NCI-H2196 treated with DMSO at 0.1 percent for 48 hours (cell line): Measurements from ENCODE around the gene MPO.
A peak's percentile ranks its signal among the peaks of the same experiment; 100 is the strongest.

Source experiments
- DNase-seq: peaks from one replicate; lab custom pipeline; 2025; ENCODE audit not compliant: unreplicated experiment; lab: John Stamatoyannopoulos, UW

The MPO gene

DNA sequence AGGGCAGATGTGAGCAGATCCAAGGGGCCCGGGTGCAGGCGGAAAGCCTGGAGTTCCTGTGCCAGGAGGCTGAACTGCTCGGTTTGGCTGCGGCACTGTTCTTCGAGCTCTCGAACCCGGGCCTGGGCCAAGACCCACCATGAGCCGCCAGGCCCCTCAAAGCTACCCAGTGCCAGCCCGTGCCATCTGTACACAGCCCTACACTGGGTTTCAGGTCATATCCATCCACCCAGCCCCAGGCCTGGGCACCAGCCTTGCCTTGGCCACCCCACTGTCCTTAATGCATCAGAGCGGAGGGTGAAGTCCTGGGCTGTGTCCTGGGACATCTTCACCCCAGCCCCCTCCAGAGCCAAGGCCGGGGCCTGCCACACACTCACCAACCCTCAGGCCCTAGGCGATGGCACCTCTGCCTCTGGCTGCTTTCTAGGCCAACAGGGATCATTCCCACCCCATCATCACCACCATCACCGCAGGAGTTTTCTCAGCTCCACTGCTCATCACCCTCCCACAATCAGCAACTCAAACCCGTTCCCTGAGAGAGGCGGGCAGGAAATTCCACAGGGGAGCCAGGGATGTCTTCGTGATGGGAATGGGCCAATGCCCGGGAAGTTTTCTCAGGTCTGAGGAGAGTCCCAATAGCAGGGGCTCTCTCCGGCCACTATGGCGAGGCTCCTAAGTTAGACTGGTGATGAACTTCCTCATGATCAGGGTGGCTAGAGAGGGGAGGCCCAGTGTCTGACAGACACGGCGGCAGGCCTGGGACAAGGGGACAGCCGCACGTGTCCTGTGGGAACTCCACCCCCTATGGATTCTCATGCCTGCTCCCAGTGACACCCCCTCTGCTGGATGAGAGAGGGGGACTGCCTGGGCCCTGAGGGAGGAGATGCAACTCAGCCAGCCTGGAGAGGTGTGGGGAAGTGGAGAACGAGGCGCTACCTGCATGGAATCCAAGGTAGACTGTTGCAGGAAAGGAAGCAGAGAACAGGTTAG lies 38.7 kb upstream of the MPO start:
- no peak for DNase-seq

DNA sequence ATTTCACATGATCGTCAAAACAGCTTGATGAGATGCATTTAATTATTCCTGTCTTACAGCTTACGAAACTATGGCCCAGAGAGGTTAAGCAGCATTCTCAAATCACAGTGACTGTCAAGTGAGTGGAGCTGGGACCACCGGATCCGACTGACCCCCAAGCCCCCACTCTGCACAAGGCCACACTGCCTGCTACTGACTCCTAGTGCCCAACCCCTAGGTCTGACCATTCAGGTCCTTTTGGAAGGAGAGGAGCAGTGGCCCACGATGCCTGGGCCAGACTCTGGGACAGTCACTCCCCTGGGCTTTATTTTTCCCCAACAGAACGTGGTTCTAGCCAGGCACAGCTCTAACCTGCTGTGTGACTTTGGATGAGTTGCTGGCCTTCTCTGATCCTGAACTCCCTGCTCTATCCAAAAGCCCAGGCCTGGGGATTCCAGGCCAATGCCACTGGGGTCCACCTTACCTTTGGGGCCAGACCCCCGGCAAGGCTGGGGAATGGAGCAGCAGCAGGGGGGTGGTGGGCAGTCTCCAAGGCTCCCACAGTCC lies 38.0 kb upstream of the MPO start:
- no peak for DNase-seq

DNA sequence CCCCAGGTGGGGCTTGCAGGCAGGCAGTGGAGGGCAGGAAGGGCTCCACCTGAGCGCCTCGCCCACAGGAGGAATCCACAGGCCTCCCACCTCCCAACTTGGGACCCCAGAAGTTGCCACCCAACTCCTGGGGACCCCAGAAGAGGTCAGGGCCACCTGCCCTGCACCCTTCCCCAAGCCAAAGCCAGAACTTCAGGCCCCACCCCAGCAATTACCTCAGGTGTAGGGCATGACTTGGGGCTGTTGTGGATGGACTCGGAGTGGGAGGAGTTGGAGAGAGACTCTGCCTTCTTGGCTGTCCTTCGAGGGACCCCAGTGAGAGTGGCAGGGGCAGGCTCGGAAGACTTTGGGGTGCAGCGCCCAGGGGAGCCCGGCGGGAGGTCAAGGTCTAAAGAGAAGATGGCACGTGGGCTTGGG lies 37.3 kb upstream of the MPO start:
- DNase-seq: no peak

DNA sequence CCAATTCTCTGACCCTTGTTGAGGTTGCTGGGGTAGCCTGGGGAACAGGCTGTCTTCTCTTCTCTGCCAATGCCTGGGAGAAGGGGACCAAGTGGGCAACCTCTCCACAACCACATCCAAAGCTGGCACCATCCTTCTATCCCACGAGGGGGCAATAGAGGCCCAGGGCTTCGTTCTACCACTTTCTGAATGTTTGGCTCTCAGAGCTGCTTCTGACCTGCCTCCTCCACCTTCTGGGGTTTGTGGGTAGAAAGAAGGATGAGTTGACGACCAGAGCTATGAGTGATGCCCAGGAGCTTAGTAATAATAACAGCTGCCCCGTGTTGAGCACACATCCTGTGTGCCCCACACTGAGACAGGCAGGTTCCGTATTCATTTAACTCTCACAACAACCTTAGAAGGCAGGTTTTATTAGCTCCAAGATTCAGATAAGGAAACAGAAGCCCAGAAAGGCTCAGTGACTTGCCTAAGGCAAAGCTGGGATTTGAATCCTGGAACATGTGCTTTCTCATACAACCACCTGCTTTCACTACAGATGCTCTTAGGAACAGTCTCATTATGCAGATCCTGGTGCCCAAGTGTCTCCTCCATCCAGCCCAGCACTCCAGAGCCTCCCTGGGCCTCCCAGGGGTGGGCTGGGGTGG lies 36.8 kb upstream of the MPO start:
- DNase-seq: peak; percentile 45

DNA sequence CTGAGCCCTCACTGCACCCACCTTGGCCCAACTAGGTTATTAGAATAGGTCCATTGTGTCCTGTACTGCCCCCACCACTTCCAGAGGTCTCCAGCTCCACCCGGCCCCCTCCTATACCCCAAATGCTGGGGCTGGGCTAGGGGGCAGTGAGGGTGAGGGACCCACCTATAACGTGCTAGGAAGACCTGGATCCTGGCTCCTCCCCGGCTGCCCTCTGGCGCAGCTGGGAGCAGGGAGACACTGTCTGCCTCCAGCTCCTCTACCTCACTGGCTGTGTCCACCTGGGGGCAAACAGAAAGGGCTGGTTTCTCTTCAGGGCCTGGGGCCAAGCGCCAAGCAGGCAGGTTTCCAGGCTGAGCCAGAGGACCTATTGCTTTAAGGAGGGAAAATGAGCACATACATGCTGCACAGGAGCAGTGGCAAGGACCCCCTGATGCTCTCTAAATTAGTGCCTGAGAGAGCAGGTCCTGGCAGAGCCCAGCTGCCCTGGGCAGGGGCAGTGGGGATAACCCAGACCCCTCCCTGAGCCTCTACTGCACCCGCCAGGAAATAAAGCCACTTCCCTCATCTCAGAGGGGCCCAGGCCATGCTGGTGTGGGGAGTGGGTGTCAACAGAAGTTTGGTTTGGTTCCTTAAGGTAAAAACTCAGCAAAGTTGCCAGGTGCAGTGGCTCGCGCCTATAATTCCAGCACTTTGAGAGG lies 35.7 kb upstream of the MPO start:
- DNase-seq: no peak

DNA sequence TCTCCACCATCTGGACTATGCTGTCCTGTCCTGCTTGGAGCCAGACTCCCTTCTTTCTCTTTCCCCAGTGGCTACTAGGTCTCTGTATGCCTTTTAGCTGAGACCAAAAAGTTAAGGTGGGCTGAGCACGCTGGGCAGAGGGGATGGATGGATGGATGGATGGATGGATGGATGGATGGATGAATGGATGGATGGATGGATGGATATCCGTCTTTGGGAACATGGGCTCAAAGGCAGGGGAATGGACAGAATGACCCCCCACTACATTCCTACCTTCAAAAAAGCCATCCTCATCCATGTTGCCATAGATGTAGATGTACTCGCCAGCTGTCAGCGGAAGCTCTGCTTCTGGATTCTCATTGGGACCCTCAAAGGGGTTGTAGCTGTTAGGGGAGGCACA lies 35.0 kb upstream of the MPO start:
- DNase-seq: no peak

DNA sequence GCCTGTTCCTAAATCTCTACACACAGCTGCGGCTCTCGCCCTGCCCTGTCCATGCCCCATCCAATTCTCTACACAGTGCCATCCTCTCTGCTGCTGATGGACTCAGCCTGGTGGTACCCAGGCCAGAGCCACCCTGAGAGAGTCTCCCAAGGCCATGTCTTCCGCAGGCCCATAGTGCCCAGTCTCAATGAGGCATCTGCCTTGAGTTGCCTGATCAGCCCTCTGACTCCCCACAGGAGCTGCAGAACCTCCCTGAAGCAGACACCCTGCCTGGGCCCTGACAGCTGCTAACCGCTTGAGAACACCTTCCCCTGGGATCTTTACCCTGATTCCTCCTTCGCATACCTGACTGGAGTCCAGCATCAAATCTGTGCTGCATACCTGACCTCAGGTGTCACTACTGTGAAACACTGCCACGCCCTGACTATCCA lies 34.6 kb upstream of the MPO start:
- DNase-seq: no peak

DNA sequence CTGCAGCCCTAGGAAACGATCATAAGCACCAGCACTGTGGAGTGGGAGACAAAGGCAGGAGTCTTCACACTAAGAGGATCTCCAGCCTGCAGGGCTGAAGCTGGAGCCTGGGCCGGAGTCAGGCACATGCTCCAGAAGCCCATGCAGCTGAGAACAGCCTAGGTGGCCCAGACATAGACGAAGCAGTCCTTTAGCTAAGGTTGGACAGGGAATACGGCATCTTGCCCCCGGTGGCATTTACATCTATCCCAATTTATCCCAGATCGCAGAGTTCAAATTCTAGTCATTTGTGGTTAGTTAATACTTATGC lies 33.9 kb upstream of the MPO start:
- no peak for DNase-seq

DNA sequence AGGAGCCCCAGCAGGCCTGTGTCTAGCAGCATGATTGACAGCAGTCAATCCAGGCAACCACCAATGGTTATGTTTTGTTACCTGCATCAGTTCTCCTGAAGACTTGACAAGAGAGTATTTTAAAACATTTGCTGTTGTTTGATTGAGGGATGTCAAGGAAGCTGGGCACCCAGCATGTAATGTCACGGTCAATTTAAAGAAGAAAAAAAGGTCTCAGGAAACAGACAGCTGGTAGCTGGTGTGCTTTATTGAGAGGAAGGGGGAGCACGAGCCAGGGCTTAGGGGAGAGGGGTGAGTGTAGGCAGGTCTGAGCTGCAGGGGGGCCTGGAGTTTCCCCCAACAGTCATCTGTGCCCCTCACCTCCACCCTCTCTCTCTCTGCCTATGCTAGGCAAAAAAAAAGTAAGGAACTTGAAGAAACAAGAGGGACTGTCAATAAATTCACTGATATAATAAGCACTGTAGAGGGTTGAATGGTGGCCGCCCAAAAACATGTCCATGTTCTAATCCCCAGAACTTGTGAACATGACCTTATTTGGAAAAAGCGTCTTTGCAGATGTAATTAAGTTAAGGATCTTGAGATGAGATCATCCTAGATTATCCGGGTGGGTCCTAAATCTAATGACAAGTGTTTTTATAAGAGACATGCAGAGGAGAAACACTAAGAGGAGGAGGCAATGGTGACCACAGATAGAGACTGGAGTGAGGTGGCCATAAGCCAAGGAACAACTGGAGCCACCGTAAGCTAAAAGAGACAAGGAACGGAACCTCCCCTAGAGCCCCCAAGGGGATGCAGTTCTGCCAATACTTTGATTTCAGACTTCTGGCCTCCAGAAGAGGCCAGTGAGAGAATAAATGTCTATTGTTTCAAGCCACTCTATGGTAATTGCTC lies 33.3 kb upstream of the MPO start:
- DNase-seq: no peak

DNA sequence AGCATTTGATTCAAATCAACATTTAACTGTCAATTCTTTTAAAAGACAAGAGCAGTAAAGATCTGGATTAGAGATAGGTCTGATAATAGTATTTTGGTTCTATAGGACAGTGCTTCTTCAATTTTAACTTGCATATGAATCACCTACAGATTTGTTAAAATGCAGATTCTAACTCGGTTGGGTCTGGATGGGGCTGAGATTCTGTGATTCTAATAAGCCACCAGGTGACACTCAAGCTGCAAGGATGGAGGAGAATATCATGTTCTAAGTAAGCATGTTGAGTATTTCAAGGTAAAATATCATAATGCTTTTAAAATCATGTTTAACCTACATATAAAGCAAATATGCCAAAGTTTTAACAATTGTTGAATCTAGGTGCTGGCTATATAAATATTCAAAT lies 32.1 kb upstream of the MPO start:
- no peak for DNase-seq

DNA sequence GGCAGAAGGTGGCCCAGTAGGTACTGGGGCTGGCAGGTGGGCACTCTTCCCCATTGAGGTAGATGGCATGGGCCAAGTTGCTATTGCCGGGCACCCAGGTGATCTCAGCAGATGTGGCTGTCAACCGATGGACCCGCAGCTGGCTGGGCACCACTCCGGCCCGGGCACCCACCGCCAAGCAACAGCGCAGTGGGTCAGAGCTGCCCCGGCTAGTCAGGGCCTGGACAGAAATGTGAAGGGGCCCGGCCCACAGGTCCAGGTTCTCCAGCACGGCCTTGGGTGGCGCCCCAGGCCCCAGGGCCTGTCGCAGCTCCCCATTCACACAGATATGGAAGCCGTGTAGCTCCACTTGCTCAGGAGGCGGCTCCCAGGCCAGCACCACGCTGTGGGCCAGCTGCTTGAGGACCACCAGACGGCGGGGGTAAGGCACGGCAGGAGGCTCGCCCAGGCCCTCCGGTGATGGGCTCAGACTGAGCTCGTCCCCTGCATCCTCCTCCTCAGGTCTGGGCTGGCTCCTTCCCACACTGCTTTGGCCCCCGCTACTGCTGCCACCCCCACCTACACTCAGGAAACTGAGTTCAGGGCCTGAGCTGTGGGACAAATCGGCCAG lies 31.4 kb upstream of the MPO start:
- no peak for DNase-seq

DNA sequence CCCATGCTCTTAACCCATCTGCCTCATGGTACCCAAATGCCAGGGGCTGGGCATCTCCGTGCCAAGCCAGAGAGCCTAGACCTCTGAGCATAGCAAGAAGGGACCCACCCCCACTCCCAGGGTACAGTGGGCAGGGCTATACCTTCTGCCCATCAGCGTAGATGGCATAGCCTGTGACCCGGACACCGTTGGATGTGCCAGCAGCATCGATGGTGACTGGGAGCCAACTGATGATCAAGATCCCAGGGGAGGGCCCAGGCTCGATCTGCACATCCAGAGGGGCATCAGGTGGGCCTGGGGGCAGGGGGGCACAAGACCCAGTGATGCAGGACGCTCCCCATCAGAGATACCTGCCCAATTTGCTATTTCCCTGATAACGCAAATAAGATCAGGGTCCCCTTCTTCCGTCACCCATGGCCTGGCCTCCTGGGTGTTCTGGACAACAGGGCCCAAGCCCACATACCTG lies 30.7 kb upstream of the MPO start:
- no peak for DNase-seq

DNA sequence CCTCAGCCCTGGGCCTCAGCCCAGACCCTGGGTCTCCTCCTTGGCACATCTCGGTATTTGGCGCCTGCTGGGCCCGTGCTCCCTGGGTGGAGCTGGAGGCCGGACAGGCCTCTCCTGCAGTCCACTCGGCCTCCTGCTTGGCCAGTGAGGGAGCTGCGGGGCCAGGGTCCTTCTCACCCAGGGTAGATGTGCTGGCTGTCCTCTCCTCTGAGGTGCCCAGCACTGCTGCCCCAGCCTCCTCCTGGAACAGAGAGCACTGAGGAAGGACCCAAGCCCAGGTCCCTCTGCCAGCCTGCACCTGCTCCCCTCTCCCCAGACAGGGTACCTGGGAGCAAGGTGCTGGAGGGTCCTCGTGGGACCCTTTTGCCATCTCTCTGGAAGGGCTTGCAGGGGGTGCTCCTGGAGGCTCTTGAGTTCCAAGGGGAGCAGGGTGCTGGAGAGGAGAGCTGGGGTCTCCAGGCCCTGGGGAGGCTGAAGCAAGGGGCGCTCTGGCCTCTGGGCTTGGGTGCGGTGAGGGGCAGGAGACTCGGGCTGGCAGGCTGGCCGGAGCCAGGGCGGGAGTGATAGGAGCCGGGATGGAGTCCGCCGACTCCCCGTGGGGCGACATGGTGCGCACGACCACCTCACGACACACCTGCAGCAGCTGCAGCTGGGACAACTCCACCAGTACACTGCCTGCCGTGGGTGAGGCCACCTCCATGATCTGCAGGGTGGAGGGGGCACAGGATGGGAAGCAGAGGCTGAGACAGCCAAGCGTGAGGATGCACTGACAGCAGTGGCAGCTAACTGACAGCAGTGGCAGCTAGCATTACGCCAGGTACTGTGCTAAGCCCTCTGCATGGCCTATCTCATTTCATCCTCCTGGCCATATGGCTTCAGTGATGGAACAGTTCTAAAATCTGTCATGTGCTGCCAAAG lies 30.0 kb upstream of the MPO start:
- no peak for DNase-seq

DNA sequence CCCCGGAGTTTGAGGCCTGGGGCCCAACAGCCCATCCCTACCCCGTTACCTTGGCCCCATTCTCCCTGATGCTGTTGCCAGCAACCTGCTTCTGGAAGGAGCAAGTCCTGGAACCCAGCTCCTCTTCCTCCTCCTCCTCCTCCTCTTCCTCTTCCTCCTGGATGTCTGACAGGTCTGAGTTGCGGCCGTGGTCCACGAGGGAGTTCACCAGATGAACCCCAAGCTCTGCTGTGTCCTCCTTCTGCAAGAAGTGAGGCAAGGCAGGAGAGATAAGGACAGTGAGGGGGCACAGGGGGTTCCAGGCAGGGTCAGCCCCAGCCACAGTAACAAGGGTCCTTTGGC lies 29.2 kb upstream of the MPO start:
- DNase-seq: no peak

DNA sequence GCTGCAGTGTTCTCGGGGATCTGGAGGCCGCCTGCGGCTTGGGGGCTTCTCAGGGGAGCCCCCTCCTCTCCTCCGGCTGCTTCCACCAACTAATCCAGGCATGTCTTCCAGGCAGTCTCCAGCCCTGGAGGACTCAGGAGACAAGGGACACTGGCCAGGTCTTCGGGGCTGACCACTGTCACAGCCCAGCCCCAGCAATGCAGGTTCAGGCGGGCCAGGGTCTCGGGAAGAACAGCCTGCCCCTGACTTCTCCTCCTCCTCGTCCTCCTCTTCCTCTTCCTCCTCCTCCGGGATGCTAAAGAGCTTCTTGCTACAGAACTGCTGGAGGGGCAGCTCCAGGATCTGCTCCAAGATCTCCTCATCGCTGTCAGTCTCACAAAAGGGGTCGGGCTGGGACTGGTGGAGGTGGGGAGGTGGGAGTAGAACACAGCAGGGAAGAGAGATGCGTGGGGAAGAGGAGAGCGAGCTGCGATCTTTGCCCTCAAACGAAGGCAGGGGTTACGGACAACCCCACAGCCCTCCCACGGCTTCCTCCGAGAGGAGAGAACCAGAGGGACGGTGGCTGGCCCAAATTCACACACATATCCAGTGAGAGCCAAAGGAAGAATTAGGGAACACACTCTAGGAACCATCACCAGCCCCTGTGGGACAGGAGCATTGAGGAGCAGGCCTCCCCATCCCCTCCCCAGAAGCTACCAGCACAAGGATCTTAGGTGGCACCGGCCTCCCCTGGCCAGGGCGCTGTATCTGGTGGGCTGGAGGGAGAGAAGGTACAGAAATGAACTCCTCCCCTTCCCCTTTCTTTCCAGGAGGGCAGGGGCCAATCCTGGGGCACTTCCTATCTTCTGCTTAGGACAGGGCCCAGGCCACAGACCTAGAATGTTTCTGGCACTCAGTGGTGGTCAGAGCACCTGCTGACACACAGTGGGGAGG lies 28.5 kb upstream of the MPO start:
- no peak for DNase-seq

DNA sequence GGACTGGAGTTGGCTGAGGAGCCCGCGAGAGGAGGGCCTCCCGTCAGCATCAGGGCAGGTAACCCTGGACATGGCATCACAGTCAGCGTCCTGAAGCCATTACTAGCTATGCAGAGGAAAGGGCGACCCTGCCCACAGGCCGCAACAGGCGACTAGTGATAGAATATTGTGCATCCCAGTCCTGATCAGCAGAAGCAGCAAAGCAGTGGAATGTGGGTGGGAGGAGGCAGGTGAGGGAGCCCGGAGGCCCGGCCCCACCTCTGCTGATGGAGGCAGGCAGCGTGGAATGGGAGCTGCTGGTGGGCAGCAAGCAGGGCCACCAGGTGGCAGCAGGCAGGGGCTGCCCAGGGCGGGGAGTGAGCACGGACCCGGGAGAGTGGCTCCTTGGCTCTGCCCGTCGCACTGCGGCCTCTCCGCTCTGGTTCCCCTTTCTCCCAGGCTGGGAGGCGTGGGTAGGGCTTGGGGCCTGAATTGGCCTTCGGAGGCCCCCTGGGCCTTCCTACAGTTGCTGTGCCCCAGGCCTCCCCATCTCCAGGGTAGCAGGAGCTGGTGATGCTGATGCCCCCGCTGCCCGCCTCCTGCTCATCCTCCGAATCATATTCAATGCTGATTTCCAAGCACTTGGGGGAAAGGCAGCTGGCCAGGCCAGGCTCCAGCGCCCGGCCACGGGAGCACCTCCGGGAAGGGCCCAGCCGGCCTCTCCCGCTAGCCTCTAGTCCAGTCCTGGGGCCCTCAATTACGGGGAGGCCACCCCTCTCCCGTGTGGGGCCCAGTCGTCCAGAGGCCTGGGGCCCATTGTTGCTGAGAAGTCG lies 27.6 kb upstream of the MPO start:
- no peak for DNase-seq

DNA sequence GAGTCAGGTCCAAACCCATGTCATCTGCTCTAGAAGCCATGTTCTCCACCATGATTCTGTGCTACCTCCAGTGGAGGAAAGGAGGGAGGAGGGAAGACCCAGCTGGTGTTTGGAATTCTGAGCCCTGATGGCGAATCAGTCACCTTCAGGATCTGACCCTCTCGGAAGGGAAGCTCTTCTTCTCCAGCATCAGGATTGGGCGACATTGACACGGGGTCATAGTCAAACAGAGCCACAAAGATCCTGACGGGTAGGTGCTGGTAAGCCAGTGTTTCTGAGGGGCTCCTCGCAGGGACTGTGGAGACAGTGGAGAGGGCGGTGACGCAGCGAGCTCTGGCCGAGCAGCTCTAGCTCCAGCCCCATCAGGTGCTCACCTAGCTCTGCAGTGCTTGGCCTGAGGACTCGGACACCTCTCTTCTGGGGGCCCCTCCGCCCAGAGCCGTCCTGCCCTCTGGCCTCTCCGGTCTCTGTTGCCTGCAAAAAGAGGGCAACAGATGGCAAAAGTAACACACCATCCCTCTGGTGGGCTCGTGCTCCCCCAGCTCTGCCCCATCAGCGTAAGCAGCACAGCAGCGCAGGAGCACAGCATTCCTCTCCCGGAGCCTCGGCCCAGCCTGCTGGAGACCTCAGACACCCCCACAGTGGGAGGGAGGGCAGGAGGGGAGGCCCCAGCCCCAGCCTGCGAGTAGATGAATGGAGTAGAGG lies 26.9 kb upstream of the MPO start:
- DNase-seq: no peak
